GM21390 (cell line): ENCODE measurements around the gene FMO4.
A peak's percentile ranks its signal among the peaks of the same experiment; 100 is the strongest.
"Not testable (repeated sequence)": the region's sequence is repeated elsewhere in the genome, so short reads cannot be mapped to it uniquely, and the experiment has no call there.

Experiments
- ATAC-seq: cut with Tn5 transposase; IDR thresholded peaks from one replicate; pipeline ENCODE4 v1.9.1; 2021; ENCODE audit not compliant: unreplicated experiment

Gene FMO4, protein sequence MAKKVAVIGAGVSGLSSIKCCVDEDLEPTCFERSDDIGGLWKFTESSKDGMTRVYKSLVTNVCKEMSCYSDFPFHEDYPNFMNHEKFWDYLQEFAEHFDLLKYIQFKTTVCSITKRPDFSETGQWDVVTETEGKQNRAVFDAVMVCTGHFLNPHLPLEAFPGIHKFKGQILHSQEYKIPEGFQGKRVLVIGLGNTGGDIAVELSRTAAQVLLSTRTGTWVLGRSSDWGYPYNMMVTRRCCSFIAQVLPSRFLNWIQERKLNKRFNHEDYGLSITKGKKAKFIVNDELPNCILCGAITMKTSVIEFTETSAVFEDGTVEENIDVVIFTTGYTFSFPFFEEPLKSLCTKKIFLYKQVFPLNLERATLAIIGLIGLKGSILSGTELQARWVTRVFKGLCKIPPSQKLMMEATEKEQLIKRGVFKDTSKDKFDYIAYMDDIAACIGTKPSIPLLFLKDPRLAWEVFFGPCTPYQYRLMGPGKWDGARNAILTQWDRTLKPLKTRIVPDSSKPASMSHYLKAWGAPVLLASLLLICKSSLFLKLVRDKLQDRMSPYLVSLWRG

DNA sequence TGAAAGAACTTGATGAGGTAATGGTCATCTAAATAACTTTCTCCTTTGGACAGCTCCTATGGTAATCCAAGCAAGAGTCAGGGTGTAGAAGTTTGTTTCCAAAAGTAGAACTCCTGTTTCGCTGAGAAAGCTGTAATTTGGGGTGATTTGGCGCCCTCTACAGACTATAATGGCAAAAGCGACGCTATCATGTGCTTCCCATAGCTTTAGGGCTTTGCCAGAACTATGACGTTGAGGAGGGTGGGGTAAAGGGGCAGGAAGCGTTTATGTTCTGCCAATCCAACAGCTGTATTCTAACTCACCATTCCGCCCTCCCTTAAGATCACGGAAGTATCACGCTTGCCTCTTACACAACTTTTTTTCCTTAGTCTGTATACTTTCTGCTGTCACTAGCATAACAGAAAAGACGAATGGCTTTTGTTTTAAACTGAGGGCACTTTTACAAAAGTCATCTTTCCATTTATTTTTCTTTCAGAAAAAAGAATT lies at the start of gene FMO4:
Gene FMO4, plus strand, starts transcription at position 349 of the 486 bp plus-strand sequence. CDS start 5,643 bp downstream, outside the sequence.
- ATAC-seq, result peak; percentile 100

DNA sequence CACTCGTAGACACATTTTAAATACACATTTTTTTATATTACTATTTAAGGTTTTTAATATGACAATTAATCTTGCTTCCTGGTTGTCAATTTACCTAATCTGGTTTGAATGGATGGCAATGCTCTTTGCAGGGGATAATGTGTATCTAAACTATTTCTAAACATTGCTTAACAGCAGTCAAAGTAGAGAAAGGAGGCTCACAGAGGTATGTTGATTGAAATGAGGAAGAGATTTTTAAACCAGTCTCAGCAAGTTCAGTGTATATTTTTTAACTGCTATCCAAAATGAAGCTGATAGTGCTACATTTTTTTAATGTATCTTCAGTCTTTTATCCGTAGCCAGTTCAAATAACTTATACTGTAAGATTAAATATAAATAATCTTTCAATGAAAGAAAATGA lies 48.3 kb upstream of the FMO4 start:
- no peak for ATAC-seq

DNA sequence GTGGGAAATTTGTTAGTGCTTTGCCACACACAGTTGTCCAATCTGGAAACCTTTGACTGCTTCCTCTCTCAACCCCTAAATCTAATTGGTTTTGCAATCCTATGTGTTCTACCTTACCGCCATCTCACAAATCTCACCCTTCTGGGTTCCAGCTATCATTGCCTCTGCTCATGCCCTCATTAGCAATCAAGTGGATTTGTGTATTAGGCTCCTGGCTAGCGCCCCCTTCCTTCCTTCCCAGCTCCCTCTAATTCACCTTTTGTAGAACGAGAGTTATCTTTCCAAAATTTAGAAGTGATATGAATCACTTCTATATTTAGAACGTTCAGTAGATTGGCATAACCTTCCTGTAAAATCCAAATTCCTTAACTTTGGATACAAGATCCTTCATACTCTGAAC lies 47.1 kb upstream of the FMO4 start:
- ATAC-seq, result no peak

DNA sequence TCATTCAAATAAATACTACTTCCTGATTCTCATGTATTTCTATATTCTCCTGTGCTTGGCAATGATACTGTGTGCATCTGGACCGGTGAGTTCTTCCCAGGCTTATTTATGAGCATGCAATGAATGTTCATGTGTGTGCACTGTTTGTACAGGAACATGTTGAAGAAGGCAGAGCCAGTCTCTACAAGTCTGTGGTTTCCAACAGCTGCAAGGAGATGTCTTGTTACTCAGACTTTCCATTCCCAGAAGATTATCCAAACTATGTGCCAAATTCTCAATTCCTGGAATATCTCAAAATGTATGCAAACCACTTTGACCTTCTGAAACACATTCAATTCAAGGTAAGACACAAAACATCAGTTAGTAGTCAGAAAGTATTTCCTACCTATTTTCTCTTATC lies 46.6 kb upstream of the FMO4 start:
- no peak for ATAC-seq

DNA sequence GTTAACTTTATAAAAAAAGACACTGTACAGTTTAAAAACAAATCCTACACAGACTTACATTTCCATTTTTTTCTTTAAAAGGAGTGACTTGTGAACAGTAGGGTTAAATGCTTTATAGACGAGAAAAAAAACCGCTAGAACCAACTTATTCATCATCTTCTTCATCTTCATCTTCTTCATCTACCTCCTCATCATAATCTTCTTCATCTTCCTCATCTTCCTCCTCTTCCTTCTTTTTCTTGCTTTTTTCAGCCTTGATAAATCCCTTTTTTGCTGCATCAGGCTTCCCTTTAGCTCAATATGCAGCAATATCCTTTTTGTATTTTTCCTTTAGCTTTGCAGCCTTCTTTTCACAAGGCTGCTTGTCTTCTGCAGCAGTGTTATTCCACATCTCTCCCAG lies 43.2 kb upstream of the FMO4 start:
- no peak for ATAC-seq

DNA sequence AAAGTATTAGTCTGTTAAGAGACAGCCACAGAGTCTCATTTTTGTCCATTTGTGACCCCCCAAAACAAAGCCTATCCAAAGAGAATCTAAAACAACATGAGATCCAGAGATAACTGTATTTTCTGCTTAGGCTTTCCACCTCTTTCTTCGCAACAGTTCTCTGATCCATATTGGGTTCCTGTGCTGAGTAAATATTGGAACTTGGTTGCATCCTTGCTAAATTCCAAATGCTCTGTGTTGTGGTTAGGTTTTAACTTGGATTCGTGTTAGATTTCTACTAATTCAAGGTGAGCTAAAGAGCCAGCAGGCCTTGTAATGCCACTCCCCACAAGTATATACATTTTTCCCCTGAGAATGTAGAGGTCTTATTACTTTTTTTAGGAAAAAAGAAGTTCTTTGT lies 36.4 kb upstream of the FMO4 start:
- no peak for ATAC-seq

DNA sequence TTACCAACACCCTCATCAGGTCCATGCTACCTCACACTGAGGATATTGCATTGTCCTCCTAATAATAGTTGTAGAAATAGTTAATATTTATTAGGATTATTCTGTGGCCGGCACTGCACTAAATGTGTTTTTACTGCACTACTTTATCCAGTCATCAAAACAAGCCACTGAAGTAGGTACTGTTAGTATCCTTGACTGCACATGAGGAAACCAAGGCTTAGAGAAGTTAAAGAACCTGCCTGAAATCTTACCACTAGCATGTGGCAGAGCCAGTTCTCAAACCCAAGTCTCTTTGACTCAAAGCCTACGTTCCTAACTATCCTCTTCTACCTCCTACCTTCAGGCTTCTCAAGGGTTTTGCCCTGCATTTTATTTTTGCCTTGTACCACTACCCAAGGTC lies 34.7 kb upstream of the FMO4 start:
- no peak for ATAC-seq

DNA sequence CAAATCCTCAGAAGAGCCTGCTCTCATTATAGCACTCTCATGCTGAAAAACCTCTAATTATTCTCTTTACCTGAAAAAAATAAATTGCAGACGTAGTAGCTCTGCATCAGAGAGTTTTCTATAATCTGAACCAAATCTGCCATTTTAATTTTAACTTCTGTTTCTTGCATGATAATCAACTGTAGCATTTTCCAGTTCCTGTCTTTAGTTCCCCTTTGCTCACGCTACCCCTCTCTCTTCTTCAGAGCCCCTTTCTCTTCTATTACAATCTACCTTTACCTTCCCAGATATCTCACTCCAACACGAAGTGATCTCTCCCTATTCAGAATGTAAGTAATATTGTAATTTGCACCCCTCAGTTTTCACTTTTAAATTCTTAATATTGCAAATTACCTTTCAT lies 34.3 kb upstream of the FMO4 start:
- ATAC-seq, result no peak

DNA sequence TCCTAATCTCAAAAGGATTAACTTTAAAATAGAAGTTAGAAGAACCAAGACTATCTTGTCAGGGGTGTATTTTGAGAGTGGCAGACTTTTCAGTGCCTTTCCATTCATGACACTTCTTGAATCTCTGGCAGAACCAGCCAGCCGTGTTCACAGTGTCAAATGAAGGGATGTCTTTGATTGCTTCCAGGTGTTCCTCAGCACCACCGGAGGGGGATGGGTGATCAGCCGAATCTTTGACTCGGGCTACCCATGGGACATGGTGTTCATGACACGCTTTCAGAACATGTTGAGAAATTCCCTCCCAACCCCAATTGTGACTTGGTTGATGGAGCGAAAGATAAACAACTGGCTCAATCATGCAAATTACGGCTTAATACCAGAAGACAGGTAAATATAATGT lies 33.4 kb upstream of the FMO4 start:
- no peak for ATAC-seq

DNA sequence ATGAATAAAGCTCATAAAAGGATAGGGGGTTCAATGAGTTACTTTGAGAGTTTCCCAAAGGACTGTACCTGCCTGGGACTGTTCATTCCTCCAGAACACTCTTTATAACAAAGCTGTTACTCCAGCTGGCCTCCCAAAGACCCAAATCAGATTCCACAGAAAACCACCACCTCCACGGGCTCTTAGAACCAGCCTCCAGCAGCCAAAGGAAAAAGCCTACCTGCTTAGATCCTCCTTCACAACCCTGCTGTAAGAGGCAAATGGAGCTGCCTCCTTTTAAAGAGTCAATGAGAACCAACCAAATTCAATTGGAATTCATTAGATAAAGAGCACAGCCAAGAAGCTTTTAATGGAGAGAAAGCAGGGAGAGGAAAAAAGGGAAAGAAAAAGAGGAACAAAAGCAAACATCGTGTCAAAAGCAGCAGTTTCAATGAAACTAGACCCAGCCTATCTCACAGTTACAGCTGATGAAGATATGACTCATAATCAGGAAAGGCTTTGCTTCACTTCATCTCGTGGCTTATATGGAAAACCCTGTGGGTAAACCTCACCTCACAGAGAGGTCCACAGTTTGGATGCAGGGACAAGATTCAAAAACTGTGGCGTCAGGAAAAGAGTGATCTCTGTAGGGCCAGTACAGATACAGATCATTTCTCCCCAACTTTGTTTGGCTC lies 27.8 kb upstream of the FMO4 start:
- ATAC-seq, result peak; percentile 81

DNA sequence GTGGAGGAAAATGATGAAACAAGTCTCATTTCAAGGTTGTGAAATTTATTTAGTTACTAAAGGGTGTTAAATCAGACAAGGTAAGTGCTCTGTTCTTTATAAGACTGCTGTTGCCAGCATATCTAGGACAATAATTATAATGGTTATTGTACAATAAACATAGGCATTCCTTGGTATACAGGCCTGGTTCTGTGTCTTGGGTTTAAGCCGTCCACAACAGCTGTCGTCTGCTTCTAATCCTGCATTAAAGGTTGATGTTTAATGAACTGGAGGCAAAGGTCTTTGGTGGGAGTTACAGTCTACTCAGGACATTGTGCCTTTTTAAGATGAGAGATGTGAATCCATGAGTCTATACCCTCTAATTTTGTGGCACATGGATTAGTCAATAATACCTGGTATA lies 23.4 kb upstream of the FMO4 start:
- no peak for ATAC-seq

DNA sequence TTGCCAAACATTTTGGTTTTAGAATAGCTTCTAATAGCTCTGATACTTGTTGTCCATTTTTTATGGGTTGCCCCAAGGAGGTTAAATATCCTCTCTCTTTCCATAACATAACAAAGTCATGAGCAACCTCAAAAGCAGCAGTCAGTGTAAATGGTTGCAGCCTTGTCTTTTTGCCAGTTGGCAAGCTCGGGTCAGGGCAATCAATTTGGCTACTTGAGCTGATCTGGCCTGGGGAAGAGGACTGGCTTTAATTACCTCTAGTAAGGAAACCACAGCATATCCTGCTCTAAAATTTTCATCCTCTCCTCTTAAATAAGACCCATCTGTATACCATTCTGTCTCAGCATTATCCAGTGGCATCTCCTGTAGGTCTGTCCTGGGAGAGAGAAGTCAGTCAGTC lies 21.2 kb upstream of the FMO4 start:
- no peak for ATAC-seq

DNA sequence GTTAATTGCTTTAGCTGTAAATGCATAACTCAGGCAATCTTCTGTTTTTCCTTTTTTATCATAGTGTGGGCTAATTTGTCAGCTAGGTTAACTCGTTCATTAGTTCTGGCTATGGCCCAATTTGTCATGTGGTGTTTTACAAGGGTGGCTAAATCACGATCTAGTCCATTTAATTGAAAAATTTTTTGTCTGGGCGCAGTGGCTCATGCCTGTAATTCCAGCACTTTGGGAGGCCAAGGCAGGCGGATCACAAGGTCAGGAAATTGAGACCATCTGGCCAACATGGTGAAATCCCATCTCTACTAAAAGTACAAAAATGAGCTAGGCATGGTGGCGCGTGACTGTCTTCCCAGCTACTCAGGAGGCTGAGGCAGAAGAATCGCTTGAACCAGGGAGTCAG lies 18.6 kb upstream of the FMO4 start:
- ATAC-seq, result not testable (repeated sequence)

DNA sequence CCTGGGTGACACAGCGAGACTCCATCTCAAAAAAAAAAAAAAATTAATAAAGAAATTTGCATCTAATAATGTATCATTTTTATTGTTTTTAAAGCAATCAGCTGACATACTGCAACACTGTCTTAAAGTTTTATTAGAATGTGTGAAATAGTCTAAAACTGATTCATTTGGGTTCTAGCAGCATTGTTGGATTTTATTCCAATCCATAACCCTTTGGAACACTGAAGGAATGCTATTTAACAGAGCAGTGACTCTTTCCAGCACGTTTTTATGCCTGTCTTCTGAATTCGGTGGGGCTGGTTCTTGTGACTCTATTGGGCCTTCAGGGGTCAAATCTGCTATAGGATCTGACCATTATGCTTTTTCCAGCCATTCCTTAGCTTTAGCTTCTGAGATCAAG lies 18.2 kb upstream of the FMO4 start:
- ATAC-seq, result no peak

DNA sequence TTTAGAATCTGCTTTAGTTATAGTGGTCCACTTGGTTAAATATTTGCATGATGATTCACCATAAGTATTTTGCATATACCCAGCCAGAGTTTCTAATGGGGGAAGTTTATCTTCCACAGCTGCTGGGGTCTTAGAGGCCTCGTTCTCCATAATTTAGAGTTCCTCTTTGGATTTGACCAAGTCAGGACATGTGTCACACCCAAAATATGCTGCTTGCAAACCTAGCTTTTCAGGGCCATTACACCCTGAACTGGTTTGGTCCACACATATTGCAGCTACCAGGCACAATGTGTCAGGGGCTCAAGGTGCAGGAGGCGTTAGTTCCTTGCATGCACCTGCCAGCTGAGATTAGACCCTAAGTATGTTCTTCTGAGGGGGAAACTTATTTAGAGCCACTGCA lies 17.1 kb upstream of the FMO4 start:
- ATAC-seq, result no peak

DNA sequence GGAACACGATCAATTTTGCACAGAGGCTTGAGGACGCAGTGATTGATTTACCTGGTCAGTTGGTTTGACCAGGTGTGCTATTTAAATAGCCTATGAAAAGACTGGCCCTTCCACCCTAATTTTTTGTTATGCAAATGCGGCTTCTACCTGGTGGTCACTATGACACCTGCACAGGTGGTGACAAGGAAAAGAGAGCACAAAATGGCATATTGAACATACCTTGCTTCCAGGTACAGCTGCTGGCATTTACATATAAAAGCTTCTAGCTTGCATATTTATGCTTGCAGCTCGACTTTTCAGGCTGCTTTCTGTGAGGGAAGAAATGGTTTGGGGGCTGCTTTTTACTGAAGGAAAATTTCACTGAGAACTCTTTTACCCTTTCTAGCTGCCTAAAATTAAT lies 15.3 kb upstream of the FMO4 start:
- no peak for ATAC-seq

DNA sequence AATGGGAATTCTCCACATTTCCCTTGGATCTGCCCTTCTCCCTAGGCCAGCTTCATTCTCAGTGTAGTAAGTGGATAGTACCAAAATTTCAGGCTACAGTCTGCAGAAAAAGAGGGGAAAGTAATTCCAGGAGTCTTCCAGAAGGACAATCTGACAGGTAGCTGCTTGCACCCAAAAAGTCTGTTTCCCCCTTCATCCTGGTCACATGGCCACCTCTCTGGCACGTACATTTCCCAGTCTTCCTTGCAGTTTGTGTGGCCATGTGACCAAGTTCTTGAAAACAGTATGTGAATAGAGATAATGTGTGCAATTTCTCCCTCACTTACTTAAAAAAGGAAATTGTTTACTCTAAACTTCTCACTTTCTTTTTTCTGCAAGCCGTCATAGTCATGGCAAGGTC lies 14.6 kb upstream of the FMO4 start:
- no peak for ATAC-seq

DNA sequence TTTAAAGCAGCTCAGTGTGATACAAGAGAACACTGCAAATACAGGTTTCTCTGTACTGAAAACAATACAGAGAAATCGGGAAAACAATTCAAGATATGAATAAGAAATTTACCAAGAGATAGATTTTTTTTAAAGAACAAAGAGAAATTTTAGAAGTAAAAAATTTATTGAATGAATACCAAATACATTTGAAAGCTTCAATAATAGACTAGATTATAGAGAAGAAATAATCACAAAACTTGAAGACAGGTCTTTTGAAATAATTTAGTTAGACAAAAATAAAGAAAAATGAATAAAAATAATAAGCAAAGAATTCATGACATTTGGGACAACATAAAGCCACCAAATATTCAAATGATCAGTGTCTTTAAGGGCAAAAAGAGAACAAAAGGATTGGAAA lies 13.6 kb upstream of the FMO4 start:
- ATAC-seq, result no peak

DNA sequence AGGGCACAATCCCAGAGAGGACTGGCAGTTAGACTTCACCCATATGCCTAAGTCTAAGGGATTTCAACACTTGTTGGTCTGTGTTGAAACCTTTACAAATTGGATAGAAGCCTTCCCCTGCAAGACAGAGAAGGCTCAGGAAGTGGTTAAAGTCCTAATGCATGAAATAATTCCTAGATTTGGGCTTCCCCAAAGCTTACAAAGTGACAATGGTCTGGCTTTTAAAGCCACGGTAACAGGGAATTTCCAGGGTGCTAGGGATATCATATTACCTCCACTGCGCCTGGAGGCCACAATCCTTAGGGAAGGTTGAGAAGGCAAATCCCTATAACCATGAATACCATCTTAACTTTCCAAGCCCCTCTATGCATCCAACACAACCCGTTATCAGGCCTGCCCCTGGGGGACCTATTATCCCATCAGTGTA lies 3.3 kb upstream of the FMO4 start:
- ATAC-seq, result no peak

DNA sequence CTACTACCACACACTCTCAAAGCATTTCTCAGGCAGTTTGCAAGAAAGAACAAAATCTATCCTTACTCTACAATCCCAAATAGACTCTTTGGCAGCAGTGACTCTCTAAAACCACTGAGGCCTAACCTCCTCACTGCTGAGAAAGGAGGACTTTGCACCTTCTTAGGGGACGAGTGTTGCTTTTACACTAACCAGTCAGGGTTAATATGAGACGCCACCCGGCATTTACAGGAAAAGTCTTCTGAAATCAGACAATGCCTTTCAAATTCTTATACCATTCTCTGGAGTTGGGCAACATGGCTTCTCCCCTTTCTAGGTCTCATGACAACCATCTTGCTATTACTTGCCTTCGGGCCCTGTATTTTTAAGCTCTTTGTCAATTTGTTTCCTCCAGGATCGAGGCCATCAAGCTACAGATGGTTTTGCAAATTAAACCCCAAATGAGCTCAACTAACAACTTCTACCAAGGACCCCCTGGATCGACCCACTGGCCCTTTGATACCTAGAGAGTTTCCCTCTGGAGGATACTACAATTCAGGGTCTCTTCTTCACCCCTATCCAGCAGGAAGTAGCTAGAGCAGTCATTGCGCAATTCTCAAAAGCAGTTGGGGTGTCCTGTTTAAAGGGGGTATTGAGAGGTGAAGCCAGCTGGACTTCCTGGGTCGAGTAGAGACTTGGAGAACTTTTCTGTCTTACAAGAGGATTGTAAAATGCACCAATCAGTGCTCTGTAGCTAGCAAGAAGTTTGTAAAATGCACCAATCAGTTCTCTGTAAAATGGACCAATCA lies 2.0 kb upstream of the FMO4 start:
- ATAC-seq, result no peak

DNA sequence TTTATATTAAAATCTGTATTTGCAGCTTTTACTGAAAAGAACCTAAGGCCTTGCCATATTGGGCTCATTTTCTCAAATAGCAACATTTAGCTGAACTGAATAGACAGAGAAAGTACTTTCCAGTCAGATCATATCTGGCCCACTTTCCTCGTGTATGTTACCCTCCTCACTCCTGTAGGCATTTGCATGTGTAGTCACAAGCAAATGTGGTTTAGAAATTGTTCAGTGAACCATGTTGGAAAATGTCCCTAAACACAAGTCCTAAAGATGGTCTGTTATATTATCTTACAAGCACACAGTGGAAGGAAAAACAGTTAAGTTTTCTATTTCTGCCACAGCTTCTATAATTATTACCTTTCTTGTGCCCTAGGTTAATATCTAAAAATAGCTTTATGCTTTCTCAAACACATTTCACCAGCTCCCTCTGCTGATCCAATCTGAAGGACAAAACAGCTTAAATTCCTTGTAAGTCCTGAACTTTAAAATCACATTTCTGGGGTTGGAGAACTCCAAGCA lies 606 bp upstream of the FMO4 start:
- peak; percentile 49 for ATAC-seq
